WTC11 (cell line): ENCODE measurements around the gene KDM4B.
"Not testable (repeated sequence)": the region's sequence is repeated elsewhere in the genome, so short reads cannot be mapped to it uniquely, and the experiment has no call there.

Experiments
- NFYB ChIP-seq: sonication (generic); formaldehyde crosslinking; conservative IDR thresholded peaks from 2 replicates; pipeline ENCODE4 v1.8.0; 2022; ENCODE audit warnings: low read depth, missing genetic modification reagents
- ZNF121 ChIP-seq: sonication (generic); formaldehyde crosslinking; IDR thresholded peaks from 2 replicates; pipeline ENCODE4 v1.8.0; 2023; ENCODE audit warnings: missing genetic modification reagents

DNA sequence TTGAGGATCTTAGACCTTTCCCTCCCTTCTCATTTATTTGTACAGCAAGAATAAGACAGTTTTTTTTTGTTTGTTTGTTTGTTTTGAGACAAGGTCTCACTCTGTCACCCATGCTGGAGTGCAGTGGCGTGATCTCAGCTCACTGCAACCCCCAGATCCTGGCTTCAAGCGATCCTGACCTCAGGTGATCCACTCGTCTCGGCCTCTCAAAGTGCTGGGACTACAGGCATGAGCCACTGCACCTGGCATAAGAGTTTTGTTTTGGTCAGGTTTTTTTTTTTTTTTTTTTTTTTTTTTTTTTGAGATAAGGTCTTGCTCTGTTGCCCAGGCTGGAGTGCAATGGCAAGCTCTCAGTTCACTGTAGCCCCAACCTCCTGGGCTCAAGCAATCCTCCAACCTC is 30.5 kb upstream of the KDM4B start:
- TF ChIP-seq ZNF121, NFYB (CRISPR knock-in tag): not testable (repeated sequence)
